A549 (cell line): ENCODE measurements around the gene SPATA16.

ENCODE experiments used
- CEBPB ChIP-seq, 2 experiments: fragments of >200 bp in 1 of 2; sonication (Bioruptor Twin) in 1 of 2; formaldehyde crosslinking in 1 of 2; IDR thresholded peaks; 2 replicates each; pipeline ENCODE4 v1.6.1; 2012 to 2016
- NFE2L2 ChIP-seq: fragments of 150-350 bp; conservative IDR thresholded peaks from 2 replicates; pipeline ENCODE4 v1.6.1; 2014; ENCODE audit warnings: low read length

DNA sequence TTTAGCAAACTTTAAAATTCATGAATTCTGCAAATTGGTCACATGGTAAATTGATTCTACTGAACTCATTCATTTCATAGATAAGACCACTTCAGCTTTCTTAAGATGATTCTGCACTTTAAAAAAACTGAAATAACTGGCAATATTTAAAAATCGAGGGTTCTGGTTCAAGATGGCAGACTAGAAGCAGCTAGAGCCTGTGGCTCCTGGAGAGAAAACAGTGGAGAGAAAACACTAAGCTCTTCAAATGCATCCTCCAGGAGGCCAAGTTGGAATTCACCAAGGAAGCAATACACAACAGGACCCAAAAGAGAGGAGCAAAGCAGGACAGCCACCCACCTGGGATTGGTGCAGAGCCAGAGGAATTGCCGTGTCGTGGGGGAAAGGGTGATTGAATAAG is 132.1 kb downstream of the SPATA16 start:
- TF ChIP-seq NFE2L2 (no peak), CEBPB (IDR thresholded peaks at IDR 0.05) (no peak)
